ENCODE data around the gene RPS15. TPM values are rescaled to one million over a fixed set of nuclear protein-coding genes. Genes with fewer than 3 reads are reported as not detected.

Gene RPS15
- total RNA-seq, 1 experiment from 2014 or later, result 450 TPM

DNA sequence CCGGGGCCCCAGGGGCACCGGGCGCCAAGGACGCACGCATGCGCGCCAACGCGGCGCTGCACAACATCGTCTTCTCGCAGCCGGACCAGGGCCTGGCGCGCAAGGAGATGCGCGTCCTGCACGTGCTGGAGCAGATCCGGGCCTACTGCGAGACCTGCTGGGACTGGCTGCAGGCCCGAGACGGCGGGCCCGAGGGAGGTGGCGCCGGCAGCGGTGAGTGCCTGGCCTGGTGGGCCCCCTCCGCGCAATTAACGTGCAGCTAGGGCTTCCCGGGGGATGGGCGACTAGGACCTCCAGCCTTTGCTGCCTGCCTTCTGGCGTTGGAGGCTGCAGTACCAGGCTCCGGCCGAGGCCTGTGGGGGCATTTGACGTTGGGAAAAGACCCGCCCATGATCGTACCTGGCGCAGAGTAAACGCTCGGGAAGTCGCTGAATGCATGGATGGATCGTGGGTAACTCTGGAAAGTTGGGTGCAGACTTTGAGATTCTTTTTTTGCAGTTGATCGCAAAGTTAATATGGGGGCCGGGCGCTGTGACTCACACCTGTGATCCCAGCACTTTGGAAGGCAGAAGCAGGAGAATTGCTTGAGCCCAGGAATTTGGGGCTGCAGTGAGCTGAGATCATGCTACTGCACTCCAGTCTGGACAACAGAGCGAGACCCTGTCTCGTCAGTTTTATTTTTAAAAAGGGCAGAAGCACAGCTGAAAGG is 19.0 kb downstream of the RPS15 start:
- in situ Hi-C loops (cut with HindIII; ENCODE audit: low pct_unique_long_range_greater_than_20kb, low sequenced_read_pairs), result no loop called here
- no peak for DNase-seq (ENCODE audit: low read depth)

DNA sequence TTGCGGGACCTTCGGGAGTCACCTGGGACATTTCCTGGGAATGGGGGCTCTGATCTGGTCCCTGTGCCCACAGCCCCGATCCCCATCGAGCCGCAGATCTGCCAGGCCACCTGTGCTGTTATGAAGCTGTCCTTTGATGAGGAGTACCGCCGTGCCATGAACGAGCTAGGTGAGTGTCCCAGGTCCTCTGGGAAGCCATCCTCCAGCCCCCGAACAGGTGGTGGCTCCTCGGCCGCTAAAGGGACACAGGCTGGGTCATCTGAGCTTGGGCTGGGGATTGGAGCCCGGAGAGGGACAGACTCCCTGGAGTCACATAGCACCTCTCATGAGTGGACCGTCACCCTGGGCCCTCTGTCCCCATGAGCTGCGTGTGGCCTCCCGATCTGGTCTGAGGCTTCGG is 19.7 kb downstream of the RPS15 start:
- no peak for DNase-seq (ENCODE audit: low read depth)
- in situ Hi-C loops (cut with HindIII; ENCODE audit: low pct_unique_long_range_greater_than_20kb, low sequenced_read_pairs), result no loop called here

DNA sequence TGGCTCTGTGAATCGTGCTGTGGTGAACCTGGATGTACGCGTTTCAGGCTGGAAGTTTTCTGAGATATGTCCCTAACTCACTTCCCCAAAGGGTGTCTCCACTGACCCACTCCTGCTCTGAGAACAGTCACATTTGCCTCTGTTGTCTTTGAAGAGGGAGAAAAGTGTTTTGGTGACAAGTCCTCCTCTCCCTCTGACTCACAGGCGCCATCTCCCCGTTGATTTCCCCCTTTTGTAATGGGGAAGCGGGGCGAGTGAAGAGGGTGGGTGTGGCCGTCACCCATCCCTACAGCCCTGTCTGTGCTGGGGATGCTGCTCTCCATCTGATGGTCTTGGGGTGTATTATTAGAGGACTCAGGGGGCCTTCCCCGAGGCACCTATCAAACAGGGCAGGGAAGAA is 21.3 kb downstream of the RPS15 start:
- in situ Hi-C loops (cut with HindIII; ENCODE audit: low pct_unique_long_range_greater_than_20kb, low sequenced_read_pairs), result no loop called here
- DNase-seq (ENCODE audit: low read depth), result no peak

DNA sequence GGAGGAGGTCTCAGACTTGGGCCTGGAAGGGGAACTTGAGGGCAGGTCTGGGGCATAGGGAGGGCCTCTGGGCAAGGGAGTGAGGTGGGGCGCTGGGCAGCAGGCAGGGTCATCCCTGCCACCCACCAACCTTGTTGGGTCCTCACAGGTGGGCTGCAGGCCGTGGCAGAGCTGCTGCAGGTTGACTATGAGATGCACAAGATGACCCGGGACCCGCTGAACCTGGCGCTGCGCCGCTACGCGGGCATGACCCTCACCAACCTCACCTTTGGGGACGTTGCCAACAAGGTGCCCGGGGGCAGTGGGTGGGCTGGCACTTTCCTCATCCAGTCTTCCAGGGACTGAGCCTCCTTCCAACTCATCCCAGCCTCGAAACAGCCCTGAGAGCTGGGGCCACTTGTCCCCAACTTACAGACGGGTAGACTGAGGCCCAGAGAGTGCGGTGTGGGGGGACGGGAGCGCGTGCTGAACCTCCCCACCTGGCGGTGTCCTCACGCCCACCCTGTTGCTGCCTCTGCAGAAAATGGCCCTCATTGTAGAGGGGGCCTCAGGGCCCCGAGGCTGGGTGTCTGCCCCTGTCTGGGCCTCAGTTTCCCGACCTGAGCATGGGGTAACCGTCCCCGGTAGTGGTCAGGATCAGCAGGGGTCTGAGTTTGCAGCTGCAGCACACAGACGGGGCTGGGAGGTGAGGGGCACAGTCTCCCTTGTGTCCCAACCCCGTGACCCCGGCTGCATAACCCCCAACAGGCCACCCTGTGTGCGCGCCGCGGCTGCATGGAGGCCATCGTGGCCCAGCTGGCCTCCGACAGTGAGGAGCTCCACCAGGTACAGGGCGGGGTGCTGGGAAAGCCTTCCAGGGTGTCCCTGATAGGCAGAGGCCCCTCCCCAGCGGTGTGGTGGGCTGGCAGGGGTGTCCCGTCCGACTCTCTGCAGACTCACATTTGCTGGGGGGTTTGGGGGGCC is 22.1 kb downstream of the RPS15 start:
- DNase-seq (ENCODE audit: low read depth), result no peak
- in situ Hi-C loops (cut with HindIII; ENCODE audit: low pct_unique_long_range_greater_than_20kb, low sequenced_read_pairs), result no loop called here

DNA sequence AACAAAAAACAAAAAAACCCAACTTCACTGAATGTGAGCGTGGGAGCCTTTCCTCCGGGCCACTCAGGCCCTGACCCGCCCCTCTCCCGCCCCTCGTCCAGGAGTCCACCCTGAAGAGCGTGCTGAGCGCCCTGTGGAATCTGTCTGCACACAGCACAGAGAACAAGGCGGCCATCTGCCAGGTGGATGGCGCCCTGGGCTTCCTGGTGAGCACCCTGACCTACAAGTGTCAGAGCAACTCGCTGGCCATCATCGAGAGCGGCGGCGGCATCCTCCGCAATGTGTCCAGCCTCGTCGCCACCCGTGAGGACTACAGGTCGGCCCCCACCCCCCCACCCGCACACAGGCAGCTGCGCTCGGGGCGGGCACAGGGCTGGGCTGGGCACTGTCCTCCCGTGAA is 23.7 kb downstream of the RPS15 start:
- in situ Hi-C loops (cut with HindIII; ENCODE audit: low pct_unique_long_range_greater_than_20kb, low sequenced_read_pairs), result no loop called here

GRCh38 chr19:1465191-1466016 is 27.2 kb downstream of the RPS15 start:
- no peak for DNase-seq (ENCODE audit: low read depth)
- in situ Hi-C loops (cut with HindIII; ENCODE audit: low pct_unique_long_range_greater_than_20kb, low sequenced_read_pairs), result no loop called here

More for the DNA sequence above, 23.7 kb downstream of the RPS15 start:
- no peak for DNase-seq (ENCODE audit: low read depth)

DNA sequence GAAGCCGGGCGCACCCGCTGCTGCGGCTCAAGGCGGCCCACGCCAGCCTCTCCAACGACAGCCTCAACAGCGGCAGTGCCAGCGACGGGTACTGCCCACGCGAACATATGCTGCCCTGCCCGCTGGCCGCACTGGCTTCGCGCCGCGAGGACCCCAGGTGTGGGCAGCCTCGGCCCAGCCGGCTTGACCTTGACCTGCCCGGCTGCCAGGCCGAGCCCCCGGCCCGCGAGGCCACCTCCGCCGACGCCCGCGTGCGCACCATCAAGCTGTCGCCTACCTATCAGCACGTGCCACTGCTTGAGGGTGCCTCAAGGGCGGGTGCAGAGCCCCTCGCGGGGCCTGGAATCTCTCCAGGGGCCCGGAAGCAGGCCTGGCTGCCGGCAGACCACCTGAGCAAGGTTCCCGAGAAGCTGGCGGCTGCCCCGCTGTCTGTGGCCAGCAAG is 27.8 kb downstream of the RPS15 start:
- in situ Hi-C loops (cut with HindIII; ENCODE audit: low pct_unique_long_range_greater_than_20kb, low sequenced_read_pairs), result no loop called here
- DNase-seq (ENCODE audit: low read depth), result no peak

GRCh38 chr19:1466461-1467214 is 28.4 kb downstream of the RPS15 start:
- in situ Hi-C loops (cut with HindIII; ENCODE audit: low pct_unique_long_range_greater_than_20kb, low sequenced_read_pairs), result no loop called here
- DNase-seq (ENCODE audit: low read depth), result no peak

DNA sequence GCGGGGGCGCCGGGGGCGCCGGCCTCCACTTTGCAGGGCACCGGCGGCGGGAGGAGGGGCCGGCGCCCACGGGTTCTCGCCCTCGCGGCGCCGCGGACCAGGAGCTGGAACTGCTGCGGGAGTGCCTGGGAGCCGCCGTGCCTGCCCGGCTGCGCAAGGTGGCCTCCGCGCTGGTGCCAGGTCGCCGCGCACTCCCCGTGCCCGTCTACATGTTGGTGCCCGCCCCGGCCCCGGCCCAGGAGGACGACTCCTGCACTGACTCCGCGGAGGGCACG is 29.0 kb downstream of the RPS15 start:
- in situ Hi-C loops (cut with HindIII; ENCODE audit: low pct_unique_long_range_greater_than_20kb, low sequenced_read_pairs), result no loop called here
- no peak for DNase-seq (ENCODE audit: low read depth)

- in situ Hi-C loops (cut with HindIII; ENCODE audit: low pct_unique_long_range_greater_than_20kb, low sequenced_read_pairs), result no loop called here
- no peak for DNase-seq (ENCODE audit: low read depth)
Observed at GRCh38 chr19:1467490-1468273, 29.5 kb downstream of the RPS15 start.

GRCh38 chr19:1468274-1468820 is 30.2 kb downstream of the RPS15 start:
- DNase-seq (ENCODE audit: low read depth), result no peak
- in situ Hi-C loops (cut with HindIII; ENCODE audit: low pct_unique_long_range_greater_than_20kb, low sequenced_read_pairs), result no loop called here

- no peak for DNase-seq (ENCODE audit: low read depth)
- in situ Hi-C loops (cut with HindIII; ENCODE audit: low pct_unique_long_range_greater_than_20kb, low sequenced_read_pairs), result no loop called here
Observed at GRCh38 chr19:1468821-1469254, 30.6 kb downstream of the RPS15 start.

DNA sequence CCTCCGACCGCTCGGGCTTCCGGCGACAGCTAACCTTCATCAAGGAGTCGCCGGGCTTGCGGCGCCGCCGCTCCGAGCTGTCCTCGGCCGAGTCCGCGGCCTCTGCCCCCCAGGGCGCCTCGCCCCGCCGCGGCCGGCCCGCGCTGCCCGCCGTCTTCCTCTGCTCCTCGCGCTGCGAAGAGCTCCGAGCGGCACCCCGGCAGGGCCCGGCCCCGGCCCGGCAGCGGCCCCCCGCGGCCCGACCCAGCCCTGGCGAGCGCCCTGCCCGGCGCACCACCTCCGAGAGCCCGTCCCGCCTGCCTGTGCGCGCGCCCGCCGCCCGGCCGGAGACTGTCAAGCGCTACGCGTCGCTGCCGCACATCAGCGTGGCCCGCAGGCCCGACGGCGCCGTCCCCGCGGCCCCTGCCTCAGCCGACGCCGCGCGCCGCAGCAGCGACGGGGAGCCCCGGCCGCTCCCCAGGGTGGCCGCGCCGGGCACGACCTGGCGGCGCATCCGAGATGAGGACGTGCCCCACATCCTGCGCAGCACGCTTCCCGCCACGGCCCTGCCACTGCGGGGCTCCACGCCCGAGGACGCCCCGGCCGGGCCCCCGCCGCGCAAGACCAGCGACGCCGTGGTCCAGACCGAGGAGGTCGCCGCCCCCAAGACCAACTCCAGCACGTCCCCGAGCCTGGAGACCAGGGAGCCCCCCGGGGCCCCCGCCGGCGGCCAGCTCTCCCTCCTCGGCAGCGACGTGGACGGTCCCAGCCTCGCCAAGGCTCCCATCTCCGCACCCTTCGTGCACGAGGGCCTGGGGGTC is 31.3 kb downstream of the RPS15 start:
- in situ Hi-C loops (cut with HindIII; ENCODE audit: low pct_unique_long_range_greater_than_20kb, low sequenced_read_pairs), result no loop called here
- DNase-seq (ENCODE audit: low read depth), result no peak

- DNase-seq (ENCODE audit: low read depth), result no peak
- in situ Hi-C loops (cut with HindIII; ENCODE audit: low pct_unique_long_range_greater_than_20kb, low sequenced_read_pairs), result no loop called here
Observed at GRCh38 chr19:1470055-1470304, 31.8 kb downstream of the RPS15 start.

GRCh38 chr19:1470305-1471009 is 32.3 kb downstream of the RPS15 start:
- DNase-seq (ENCODE audit: low read depth), result no peak
- in situ Hi-C loops (cut with HindIII; ENCODE audit: low pct_unique_long_range_greater_than_20kb, low sequenced_read_pairs), result no loop called here

GRCh38 chr19:1471010-1471514 is 32.9 kb downstream of the RPS15 start:
- in situ Hi-C loops (cut with HindIII; ENCODE audit: low pct_unique_long_range_greater_than_20kb, low sequenced_read_pairs), result no loop called here
- DNase-seq (ENCODE audit: low read depth), result no peak

Data from Caki2 (cell line).